Smooth muscle cell (in vitro differentiated cells): Measurements from ENCODE around the gene LKAAEAR1. TPM values are rescaled to one million over a fixed set of nuclear protein-coding genes. Genes with fewer than 3 reads are reported as not detected.
"Not testable (repeated sequence)": the region's sequence is repeated elsewhere in the genome, so short reads cannot be mapped to it uniquely, and the experiment has no call there.

ENCODE experiments used
- DNase-seq: peaks from one replicate; lab custom pipeline; 2025; ENCODE audit not compliant: unreplicated experiment; lab: John Stamatoyannopoulos, UW
- H2AFZ ChIP-seq: fragments of 200-600 bp; sonication (generic); 2 replicates; pipeline ENCODE4 v1.6.0; 2016; ENCODE audit warnings: antibody characterized with exemption, low read depth, mild to moderate bottlenecking
- H3F3A ChIP-seq: fragments of 200-600 bp; sonication (generic); 2 replicates; pipeline ENCODE4 v1.6.0; 2017; ENCODE audit warnings: antibody characterized with exemption, low read depth
- H3K27ac ChIP-seq: fragments of 200-600 bp; sonication (generic); 2 replicates; pipeline ENCODE4 v1.5.1; 2016; ENCODE audit warnings: low read depth, mild to moderate bottlenecking
- H3K27me3 ChIP-seq: fragments of 200-600 bp; sonication (generic); 2 replicates; pipeline ENCODE4 v1.6.1; 2016; ENCODE audit warnings: low read depth, mild to moderate bottlenecking
- H3K36me3 ChIP-seq: fragments of 200-600 bp; sonication (generic); 2 replicates; pipeline ENCODE4 v1.5.1; 2016; ENCODE audit warnings: low read depth
- H3K4me1 ChIP-seq: fragments of 200-600 bp; sonication (generic); 2 replicates; pipeline ENCODE4 v1.5.1; 2016; ENCODE audit warnings: low read depth
- H3K4me2 ChIP-seq: fragments of 200-600 bp; sonication (generic); 2 replicates; pipeline ENCODE4 v1.6.0; 2016; ENCODE audit warnings: mild to moderate bottlenecking
- H3K4me3 ChIP-seq: fragments of 200-600 bp; sonication (generic); 2 replicates; pipeline ENCODE4 v1.5.1; 2016; ENCODE audit warnings: mild to moderate bottlenecking
- H3K79me2 ChIP-seq: fragments of 200-600 bp; sonication (generic); 2 replicates; pipeline ENCODE4 v1.6.0; 2016; ENCODE audit warnings: low read depth, mild to moderate bottlenecking
- H3K9ac ChIP-seq: fragments of 200-600 bp; sonication (generic); 2 replicates; pipeline ENCODE4 v1.6.0; 2016; ENCODE audit warnings: low read depth
- H3K9me3 ChIP-seq: fragments of 200-600 bp; sonication (generic); replicated peaks from 2 replicates; pipeline ENCODE4 v1.5.1; 2016; ENCODE audit warnings: low read depth
- H4K20me1 ChIP-seq: fragments of 200-600 bp; sonication (generic); 2 replicates; pipeline ENCODE4 v1.6.0; 2016; ENCODE audit warnings: low read depth
- WGBS: methylation state at CpG from one replicate; pipeline ENCODE4 v1.1.7; 2016; ENCODE audit warnings: low lambda C conversion rate; 5-methylcytosine and 5-hydroxymethylcytosine counted together
- polyA plus RNA-seq: library from polyadenylated mRNA; unstranded; fragments of >200 nt; fragmentation: Nextera tagmentation; extraction: Ambion mirVana; gene quantifications from 2 replicates; pipeline ENCODE4 v1.2.1, GENCODE V29; 2016
- total RNA-seq: library from RNA; depleted of rRNA; stranded (reverse); fragments of >200 nt; gene quantifications from 2 replicates; pipeline ENCODE4 v1.2.3, GENCODE V29; 2014
- TF ChIP-seq, protein P1 (sequence below): fragments of 200-600 bp; sonication (generic); IDR thresholded peaks from 2 replicates; pipeline ENCODE4 v1.5.1; 2017; ENCODE audit warnings: borderline replicate concordance, mild to moderate bottlenecking, antibody characterized with exemption; ENCODE audit not compliant: insufficient read depth, poor library complexity, severe bottlenecking

Gene LKAAEAR1
- total and polyA plus RNA-seq, 2 experiments from 2014 or later, result 0.79 TPM; not detected in 1

DNA sequence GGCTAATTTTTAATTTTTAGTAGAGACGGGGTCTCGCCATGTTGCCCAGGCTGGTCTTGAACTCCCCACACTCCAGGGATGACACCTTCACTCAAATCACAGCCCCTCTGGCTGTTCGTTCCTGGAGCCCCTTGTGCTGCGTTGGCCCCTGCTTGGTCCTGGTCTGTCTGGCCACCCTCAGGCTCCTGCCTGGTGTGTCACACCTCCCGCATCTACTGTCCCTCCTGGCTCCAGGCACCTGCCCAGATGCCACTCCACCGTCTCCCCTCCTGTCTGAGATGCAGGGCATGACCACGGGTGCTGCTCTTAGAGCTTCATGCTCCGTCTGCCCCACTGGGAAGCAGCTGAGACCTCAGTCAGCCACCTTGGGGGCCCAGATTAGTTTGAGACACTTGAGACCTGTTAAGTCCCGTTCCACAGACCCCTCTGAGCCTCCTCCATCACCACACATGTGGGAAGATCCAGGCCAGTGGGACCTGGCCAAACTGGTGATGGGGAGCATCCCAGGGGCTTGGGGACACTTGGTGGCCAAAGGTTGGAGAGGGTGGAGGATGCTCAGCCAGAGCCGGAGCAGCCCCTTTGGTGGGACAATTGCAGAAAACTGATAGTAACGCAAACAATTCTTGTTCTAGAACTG lies 45.1 kb upstream of the LKAAEAR1 start:
- no peaks in the 10 kb centered on the region for H3K36me3 ChIP-seq
- H3K79me2 ChIP-seq, result no peaks in the 10 kb centered on the region
- H3K4me3 ChIP-seq, result no peak overlapping the region
- DNase-seq, result no peak
- no peaks in the 10 kb centered on the region for H3K9me3 ChIP-seq
- H3F3A ChIP-seq, result no peaks in the 10 kb centered on the region
- WGBS, result 91% methylated on average over 11 of the region's 11 CpGs
- TF ChIP-seq, protein P1, sequence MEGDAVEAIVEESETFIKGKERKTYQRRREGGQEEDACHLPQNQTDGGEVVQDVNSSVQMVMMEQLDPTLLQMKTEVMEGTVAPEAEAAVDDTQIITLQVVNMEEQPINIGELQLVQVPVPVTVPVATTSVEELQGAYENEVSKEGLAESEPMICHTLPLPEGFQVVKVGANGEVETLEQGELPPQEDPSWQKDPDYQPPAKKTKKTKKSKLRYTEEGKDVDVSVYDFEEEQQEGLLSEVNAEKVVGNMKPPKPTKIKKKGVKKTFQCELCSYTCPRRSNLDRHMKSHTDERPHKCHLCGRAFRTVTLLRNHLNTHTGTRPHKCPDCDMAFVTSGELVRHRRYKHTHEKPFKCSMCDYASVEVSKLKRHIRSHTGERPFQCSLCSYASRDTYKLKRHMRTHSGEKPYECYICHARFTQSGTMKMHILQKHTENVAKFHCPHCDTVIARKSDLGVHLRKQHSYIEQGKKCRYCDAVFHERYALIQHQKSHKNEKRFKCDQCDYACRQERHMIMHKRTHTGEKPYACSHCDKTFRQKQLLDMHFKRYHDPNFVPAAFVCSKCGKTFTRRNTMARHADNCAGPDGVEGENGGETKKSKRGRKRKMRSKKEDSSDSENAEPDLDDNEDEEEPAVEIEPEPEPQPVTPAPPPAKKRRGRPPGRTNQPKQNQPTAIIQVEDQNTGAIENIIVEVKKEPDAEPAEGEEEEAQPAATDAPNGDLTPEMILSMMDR, result no peak
- no peaks in the 10 kb centered on the region for H3K4me1 ChIP-seq
- H3K27ac ChIP-seq, result no peak overlapping the region
- H3K4me2 ChIP-seq, result no peak overlapping the region
- H4K20me1 ChIP-seq, result no peaks in the 10 kb centered on the region
- H3K27me3 ChIP-seq, result peaks cover 7% of the 10 kb centered on the region
- H3K9ac ChIP-seq, result no peak overlapping the region
- no peak overlapping the region for H2AFZ ChIP-seq

DNA sequence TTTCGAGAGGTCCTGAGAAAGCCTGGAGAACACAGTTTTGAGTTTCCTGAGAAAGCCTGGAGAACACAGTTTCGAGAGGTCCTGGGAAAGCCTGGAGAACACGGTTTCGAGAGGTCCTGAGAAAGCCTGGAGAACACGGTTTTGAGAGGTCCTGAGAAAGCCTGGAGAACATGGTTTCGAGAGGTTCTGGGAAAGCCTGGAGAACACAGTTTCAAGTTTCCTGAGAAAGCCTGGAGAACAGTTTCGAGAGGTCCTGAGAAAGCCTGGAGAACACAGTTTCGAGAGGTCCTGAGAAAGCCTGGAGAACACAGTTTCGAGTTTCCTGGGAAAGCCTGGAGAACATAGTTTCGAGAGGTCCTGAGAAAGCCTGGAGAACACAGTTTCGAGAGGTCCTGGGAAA lies 39.3 kb upstream of the LKAAEAR1 start:
- WGBS, result 93% methylated on average over 11 of the region's 11 CpGs
- H3K36me3 ChIP-seq, H3K4me3 ChIP-seq: not testable (repeated sequence)

DNA sequence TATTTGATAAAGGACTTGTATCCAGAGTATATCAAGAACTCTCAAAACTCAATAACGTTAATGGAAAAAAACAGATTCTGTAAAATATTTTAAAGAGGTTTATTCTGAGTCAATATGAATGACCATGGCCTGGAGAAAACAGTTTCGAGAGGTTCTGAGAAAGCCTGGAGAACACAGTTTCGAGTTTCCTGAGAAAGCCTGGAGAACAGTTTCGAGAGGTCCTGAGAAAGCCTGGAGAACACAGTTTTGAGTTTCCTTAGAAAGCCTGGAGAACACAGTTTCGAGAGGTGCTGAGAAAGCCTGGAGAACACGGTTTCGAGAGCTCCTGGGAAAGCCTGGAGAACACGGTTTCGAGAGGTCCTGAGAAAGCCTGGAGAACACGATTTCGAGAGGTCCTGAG lies 38.7 kb upstream of the LKAAEAR1 start:
- not testable (repeated sequence) for H3K36me3 ChIP-seq, H3K9ac ChIP-seq
- WGBS, result 87% methylated on average over 11 of the region's 11 CpGs

More for the DNA sequence above, 39.3 kb upstream of the LKAAEAR1 start:
- H3F3A ChIP-seq, H4K20me1 ChIP-seq, H3K4me1 ChIP-seq, H3K4me2 ChIP-seq, H2AFZ ChIP-seq, H3K27ac ChIP-seq, H3K9me3 ChIP-seq, H3K79me2 ChIP-seq, H3K9ac ChIP-seq, DNase-seq: not testable (repeated sequence)
- H3K27me3 ChIP-seq, result peaks cover 33% of the 10 kb centered on the region

DNA sequence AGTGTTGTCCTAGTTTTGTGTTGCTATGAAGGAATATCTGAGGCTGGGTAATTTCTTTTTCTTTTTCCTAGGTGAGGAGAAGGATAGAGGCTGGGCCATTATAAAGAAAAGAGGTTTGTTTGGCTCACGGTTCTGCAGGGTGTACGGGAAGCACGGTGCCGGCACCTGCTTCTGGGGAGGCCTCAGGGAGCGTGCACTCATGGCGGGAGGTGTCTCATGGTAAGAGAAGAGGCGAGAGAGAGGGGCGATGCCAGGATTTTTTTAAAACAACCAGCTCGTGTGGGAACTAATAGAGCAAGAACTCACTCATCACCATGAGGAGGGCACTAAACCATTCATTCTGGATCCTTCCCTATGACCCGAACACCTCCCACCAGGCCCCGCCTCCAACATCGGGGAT lies 37.4 kb upstream of the LKAAEAR1 start:
- TF ChIP-seq, protein P1, result no peak

More for the DNA sequence above, 38.7 kb upstream of the LKAAEAR1 start:
- H3F3A ChIP-seq, H3K4me1 ChIP-seq, H3K27ac ChIP-seq, H3K79me2 ChIP-seq, H4K20me1 ChIP-seq, H3K4me3 ChIP-seq, DNase-seq, H2AFZ ChIP-seq, H3K9me3 ChIP-seq, H3K4me2 ChIP-seq: not testable (repeated sequence)
- peaks cover 30% of the 10 kb centered on the region for H3K27me3 ChIP-seq

More for the DNA sequence above, 37.4 kb upstream of the LKAAEAR1 start:
- WGBS, result 88% methylated on average over 12 of the region's 12 CpGs
- Histone ChIP-seq H3K4me2 (no peak overlapping the region), H3K9ac (no peak overlapping the region), H3K9me3 (no peaks in the 10 kb centered on the region), H3F3A (no peaks in the 10 kb centered on the region), H3K36me3 (no peaks in the 10 kb centered on the region), H3K4me3 (no peak overlapping the region), H2AFZ (no peak overlapping the region), H3K27ac (no peak overlapping the region), H4K20me1 (no peaks in the 10 kb centered on the region), H3K79me2 (no peaks in the 10 kb centered on the region), H3K27me3 (peaks cover 30% of the 10 kb centered on the region), H3K4me1 (no peaks in the 10 kb centered on the region)
- no peak for DNase-seq
